Neuronal stem cell (in vitro differentiated cells): ENCODE measurements around the gene FAM24B.

Source experiments
- DNase-seq: peaks from one replicate; pipeline ENCODE4 v3.0.0-alpha.2; 2013; ENCODE audit warnings: low spot score
- H2AFZ ChIP-seq: one replicate; pipeline ENCODE4 v1.6.1; 2013; ENCODE audit warnings: mild to moderate bottlenecking, low read length, inconsistent platforms
- H2AK5ac ChIP-seq: 2 replicates; pipeline ENCODE4 v1.6.1; 2013; ENCODE audit warnings: low read depth, mild to moderate bottlenecking, inconsistent platforms, low read length, moderate library complexity, mixed read lengths
- H2BK120ac ChIP-seq: 2 replicates; pipeline ENCODE4 v1.6.1; 2013; ENCODE audit warnings: low read depth, mild to moderate bottlenecking, inconsistent platforms, low read length, moderate library complexity, mixed read lengths
- H2BK12ac ChIP-seq: one replicate; pipeline ENCODE4 v1.6.1; 2013; ENCODE audit warnings: low read length, inconsistent platforms
- H2BK15ac ChIP-seq: 2 replicates; pipeline ENCODE4 v1.6.1; 2013; ENCODE audit warnings: mild to moderate bottlenecking, low read length, inconsistent platforms, mixed read lengths
- H2BK5ac ChIP-seq: one replicate; pipeline ENCODE4 v1.6.1; 2013; ENCODE audit warnings: inconsistent platforms, mild to moderate bottlenecking, low read length, moderate library complexity
- H3K14ac ChIP-seq: one replicate; pipeline ENCODE4 v1.6.1; 2013; ENCODE audit warnings: low read length, inconsistent platforms
- H3K18ac ChIP-seq: 2 replicates; pipeline ENCODE4 v1.6.1; 2013; ENCODE audit warnings: low read length, inconsistent platforms
- H3K23ac ChIP-seq: 2 replicates; pipeline ENCODE4 v1.6.1; 2013; ENCODE audit warnings: low read depth, mild to moderate bottlenecking, mixed read lengths, low read length, inconsistent platforms; ENCODE audit not compliant: poor library complexity
- H3K27ac ChIP-seq: replicated peaks from 3 replicates; pipeline ENCODE4 v1.5.1; 2013; ENCODE audit warnings: low read length, inconsistent platforms
- H3K27me3 ChIP-seq, 3 experiments: 2 replicates each; pipeline ENCODE4 v1.6.1; 2013; ENCODE audit warnings: low read length in 3 of 3, mild to moderate bottlenecking in 2 of 3, inconsistent platforms in 1 of 3, low read depth in 1 of 3, mixed read lengths in 1 of 3, moderate library complexity in 1 of 3; ENCODE audit not compliant: control insufficient read depth in 3 of 3, insufficient read depth in 3 of 3
- H3K36me3 ChIP-seq, 2 donors: replicated peaks in 1 of 2; 2 replicates each; pipeline ENCODE4 v1.6.1; 2013; ENCODE audit warnings: low read length in 2 of 2; ENCODE audit not compliant: control insufficient read depth in 2 of 2, insufficient read depth in 2 of 2
- H3K4ac ChIP-seq: 2 replicates; pipeline ENCODE4 v1.6.1; 2013; ENCODE audit warnings: inconsistent platforms, mild to moderate bottlenecking, low read length, moderate library complexity
- H3K4me1 ChIP-seq, 2 donors: 1 replicate in 1 of 2; 2 replicates in 1 of 2; pipeline ENCODE4 v1.6.1; 2013; ENCODE audit warnings: low read length in 2 of 2, low read depth in 1 of 2; ENCODE audit not compliant: control insufficient read depth in 2 of 2, insufficient read depth in 1 of 2
- H3K4me2 ChIP-seq: one replicate; pipeline ENCODE4 v1.6.1; 2013; ENCODE audit warnings: mild to moderate bottlenecking, low read length, inconsistent platforms; ENCODE audit not compliant: insufficient read depth, poor library complexity, severe bottlenecking
- H3K4me3 ChIP-seq, 2 donors: 2 replicates each; pipeline ENCODE4 v1.5.1; 2013; ENCODE audit warnings: low read length in 2 of 2, mild to moderate bottlenecking in 2 of 2, inconsistent platforms in 1 of 2, moderate library complexity in 1 of 2
- H3K79me1 ChIP-seq: one replicate; pipeline ENCODE4 v1.6.1; 2013; ENCODE audit warnings: low read depth, mild to moderate bottlenecking, inconsistent platforms, low read length, moderate library complexity
- H3K9ac ChIP-seq: one replicate; pipeline ENCODE4 v1.6.1; 2013; ENCODE audit warnings: mild to moderate bottlenecking, low read depth, low read length, inconsistent platforms; ENCODE audit not compliant: poor library complexity
- H3K9me3 ChIP-seq, 2 donors: replicated peaks in 1 of 2; 2 replicates each; pipeline versions ENCODE3 to v1.6.1; 2013; ENCODE audit warnings: low read length in 2 of 2, mild to moderate bottlenecking in 2 of 2, inconsistent platforms in 1 of 2, low read depth in 1 of 2, mixed read lengths in 1 of 2, moderate library complexity in 1 of 2; ENCODE audit not compliant: control insufficient read depth in 2 of 2, insufficient read depth in 1 of 2
- H4K8ac ChIP-seq: one replicate; pipeline ENCODE4 v1.6.1; 2013; ENCODE audit warnings: low read depth, mild to moderate bottlenecking, inconsistent platforms, low read length, moderate library complexity
- H4K91ac ChIP-seq: one replicate; pipeline ENCODE4 v1.6.1; 2013; ENCODE audit warnings: low read length, low read depth, mild to moderate bottlenecking, inconsistent platforms; ENCODE audit not compliant: poor library complexity
- WGBS, 2 donors: extraction: QIAGEN DNeasy Blood & Tissue Kit; methylation state at CpG; one replicate each; pipeline ENCODE4 v1.1.7; 2013; ENCODE audit warnings: missing lambda C conversion rate in 2 of 2, mixed read lengths in 1 of 2; ENCODE audit not compliant: insufficient read length in 2 of 2, insufficient replicate concordance in 1 of 2; ENCODE audit errors: extremely low coverage in 2 of 2; 5-methylcytosine and 5-hydroxymethylcytosine counted together

Gene FAM24B

DNA sequence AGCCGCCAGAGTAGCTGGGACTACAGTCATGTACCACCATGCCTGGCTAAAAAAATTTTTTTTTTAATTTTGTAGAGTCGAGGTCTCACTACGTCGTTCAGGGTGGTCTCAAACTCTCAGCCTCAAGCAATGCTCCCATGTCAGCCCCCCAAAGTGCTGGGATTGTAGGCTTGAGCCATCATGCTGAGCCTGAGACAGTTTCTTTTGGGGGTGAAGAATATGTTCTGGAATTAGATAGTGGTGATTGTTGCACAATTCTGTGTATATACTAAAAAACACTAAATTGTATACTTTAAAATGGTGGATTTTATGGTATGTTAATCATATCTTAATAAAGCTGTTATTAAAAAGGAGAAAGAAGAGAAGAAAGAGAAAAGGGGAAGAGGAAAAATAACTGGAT lies 35.2 kb downstream of the FAM24B start:
- H2BK120ac ChIP-seq = no peak overlapping the region
- WGBS, 2 donors = no CpG with 5 or more reads among the region's 4 CpGs
- no peak overlapping the region for H4K8ac ChIP-seq
- no peak overlapping the region for H3K9ac ChIP-seq
- H3K79me1 ChIP-seq = peaks cover 2% of the 10 kb centered on the region
- H2AFZ ChIP-seq = no peak overlapping the region
- no peak overlapping the region for H2BK15ac ChIP-seq
- no peak overlapping the region for H3K23ac ChIP-seq
- no peak for DNase-seq
- H3K27ac ChIP-seq = no peak overlapping the region
- no peak overlapping the region for H2BK5ac ChIP-seq
- no peaks in the 10 kb centered on the region for H3K36me3 ChIP-seq
- H3K4me1 ChIP-seq = no peaks in the 10 kb centered on the region
- H3K4ac ChIP-seq = no peak overlapping the region
- H3K4me2 ChIP-seq = no peak overlapping the region
- H3K14ac ChIP-seq = no peak overlapping the region
- H2AK5ac ChIP-seq = no peak overlapping the region
- H3K18ac ChIP-seq = no peak overlapping the region
- H3K27me3 ChIP-seq = peaks cover 0 to 4% (median 0%) of the 10 kb centered on the region in 3 experiments
- no peaks in the 10 kb centered on the region for H3K9me3 ChIP-seq
- H2BK12ac ChIP-seq = no peak overlapping the region
- H4K91ac ChIP-seq = no peak overlapping the region
- no peak overlapping the region for H3K4me3 ChIP-seq

- Histone ChIP-seq H3K79me1 (peaks cover 2% of the 10 kb centered on the region), H2BK5ac (no peak overlapping the region)
- no peak for DNase-seq
Measured at GRCh38 chr10:122841569-122841968, 37.8 kb downstream of the FAM24B start.

DNA sequence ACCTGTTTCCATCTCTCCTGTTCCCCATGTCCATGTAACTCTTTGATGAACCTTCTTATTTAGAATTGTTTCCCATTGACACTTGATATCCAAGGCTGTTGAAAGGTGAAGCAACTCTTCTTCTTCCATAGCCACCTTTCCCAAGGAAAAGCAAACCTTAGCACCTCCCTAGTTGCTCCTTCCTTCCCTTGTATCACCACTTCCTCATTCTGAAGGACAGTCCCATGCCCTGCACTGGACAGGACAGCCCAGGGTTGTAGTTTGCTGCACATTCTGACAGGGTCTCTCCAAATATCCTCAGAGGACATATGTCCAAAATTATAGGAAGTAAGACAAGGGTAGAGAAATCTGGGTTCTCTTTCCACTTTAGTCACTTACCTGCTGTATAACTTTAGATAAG lies 39.9 kb downstream of the FAM24B start:
- Histone ChIP-seq H3K4me1 (no peaks in the 10 kb centered on the region), H3K4ac (no peak overlapping the region), H2BK120ac (no peak overlapping the region), H2BK5ac (no peak overlapping the region), H2BK15ac (no peak overlapping the region), H3K79me1 (peaks cover 2% of the 10 kb centered on the region), H4K8ac (no peak overlapping the region), H3K9ac (no peak overlapping the region), H2AK5ac (no peak overlapping the region), H3K27ac (no peak overlapping the region), H2BK12ac (no peak overlapping the region), H2AFZ (no peak overlapping the region), H3K4me2 (no peak overlapping the region), H3K23ac (no peak overlapping the region), H3K4me3 (no peak overlapping the region), H3K14ac (no peak overlapping the region), H3K18ac (no peak overlapping the region), H4K91ac (no peak overlapping the region), H3K27me3 (no peaks in the 10 kb centered on the region), H3K36me3 (no peaks in the 10 kb centered on the region), H3K9me3 (no peaks in the 10 kb centered on the region)
- no peak for DNase-seq

More at GRCh38 chr10:122841569-122841968, 37.8 kb downstream of the FAM24B start:
- H2AK5ac ChIP-seq = no peak overlapping the region
- no peaks in the 10 kb centered on the region for H3K36me3 ChIP-seq
- H2AFZ ChIP-seq = no peak overlapping the region
- no peaks in the 10 kb centered on the region for H3K4me1 ChIP-seq
- no peak overlapping the region for H3K4me2 ChIP-seq
- no peak overlapping the region for H3K14ac ChIP-seq
- no peaks in the 10 kb centered on the region for H3K9me3 ChIP-seq
- no peak overlapping the region for H3K4me3 ChIP-seq
- H3K4ac ChIP-seq = no peak overlapping the region
- no peak overlapping the region for H2BK15ac ChIP-seq
- H4K8ac ChIP-seq = no peak overlapping the region
- no peak overlapping the region for H2BK120ac ChIP-seq
- H3K23ac ChIP-seq = no peak overlapping the region
- H3K9ac ChIP-seq = no peak overlapping the region
- no peak overlapping the region for H3K18ac ChIP-seq
- H2BK12ac ChIP-seq = no peak overlapping the region
- H3K27ac ChIP-seq = no peak overlapping the region
- H4K91ac ChIP-seq = no peak overlapping the region
- H3K27me3 ChIP-seq = no peaks in the 10 kb centered on the region

- no peak overlapping the region for H3K4me3 ChIP-seq
- no peak overlapping the region for H3K4ac ChIP-seq
- no peak overlapping the region for H3K18ac ChIP-seq
- no peak overlapping the region for H4K8ac ChIP-seq
- no peak overlapping the region for H3K14ac ChIP-seq
- H2AK5ac ChIP-seq = no peak overlapping the region
- H2BK120ac ChIP-seq = no peak overlapping the region
- no peak for DNase-seq
- no peak overlapping the region for H4K91ac ChIP-seq
- H3K4me2 ChIP-seq = no peak overlapping the region
- no peak overlapping the region for H3K27ac ChIP-seq
- WGBS, 2 donors = no CpG with 5 or more reads among the region's 4 CpGs
- no peak overlapping the region for H2AFZ ChIP-seq
- no peaks in the 10 kb centered on the region for H3K27me3 ChIP-seq
- no peak overlapping the region for H2BK5ac ChIP-seq
- no peaks in the 10 kb centered on the region for H3K9me3 ChIP-seq
- no peak overlapping the region for H3K9ac ChIP-seq
- no peaks in the 10 kb centered on the region for H3K36me3 ChIP-seq
- no peak overlapping the region for H3K23ac ChIP-seq
- H2BK15ac ChIP-seq = no peak overlapping the region
- H2BK12ac ChIP-seq = no peak overlapping the region
- no peaks in the 10 kb centered on the region for H3K4me1 ChIP-seq
- H3K79me1 ChIP-seq = peaks cover 2% of the 10 kb centered on the region
Measured at GRCh38 chr10:122838880-122839279, 40.5 kb downstream of the FAM24B start.
